NCI-H2029 treated with DMSO at 0.1 percent for 48 hours (cell line): ENCODE results near the gene UBE3B.
"Not testable (repeated sequence)": the region's sequence is repeated elsewhere in the genome, so short reads cannot be mapped to it uniquely, and the experiment has no call there.

Experiments
- DNase-seq: peaks from one replicate; lab custom pipeline; 2025; lab: John Stamatoyannopoulos, UW

The UBE3B gene

DNA sequence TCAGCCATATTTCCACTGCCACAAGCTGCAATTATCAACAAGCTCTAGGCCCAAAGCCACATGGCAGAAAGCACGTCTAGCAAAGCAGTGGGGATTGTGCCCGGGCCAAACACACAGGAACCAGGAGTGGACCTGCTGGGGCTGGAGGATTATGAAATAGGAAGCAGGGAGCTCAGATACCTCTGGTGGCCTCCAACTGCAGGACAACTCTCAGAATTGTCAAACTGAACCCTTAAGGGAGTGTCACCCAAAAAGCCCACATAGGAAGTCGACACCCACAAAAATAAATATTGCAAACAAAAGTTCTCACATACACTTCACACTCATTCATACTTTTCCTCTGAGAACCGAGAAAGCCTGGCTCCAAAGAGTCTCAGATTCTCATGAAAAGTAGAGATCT lies 26.5 kb upstream of the UBE3B start:
- DNase-seq, result no peak

DNA sequence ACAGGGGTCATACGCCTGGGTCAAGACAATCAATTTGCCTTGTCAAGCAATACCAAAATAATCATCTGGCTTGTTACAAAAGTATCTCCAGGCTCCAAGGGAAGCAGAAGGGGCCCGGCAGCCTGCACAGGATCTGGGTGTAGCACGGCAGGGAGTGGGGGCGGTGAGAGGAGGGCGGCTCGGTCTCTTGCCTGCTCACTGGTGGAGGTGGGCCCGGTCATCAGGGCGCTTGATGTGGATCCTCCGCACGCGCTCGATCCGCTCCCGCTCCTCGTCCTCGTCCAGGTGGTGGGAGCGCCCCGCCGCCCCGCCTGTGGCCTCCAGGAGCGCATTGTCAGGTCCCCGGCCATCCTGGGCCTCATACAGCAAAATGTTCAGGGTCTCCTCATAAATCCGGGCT lies 26.0 kb upstream of the UBE3B start:
- DNase-seq, result no peak

DNA sequence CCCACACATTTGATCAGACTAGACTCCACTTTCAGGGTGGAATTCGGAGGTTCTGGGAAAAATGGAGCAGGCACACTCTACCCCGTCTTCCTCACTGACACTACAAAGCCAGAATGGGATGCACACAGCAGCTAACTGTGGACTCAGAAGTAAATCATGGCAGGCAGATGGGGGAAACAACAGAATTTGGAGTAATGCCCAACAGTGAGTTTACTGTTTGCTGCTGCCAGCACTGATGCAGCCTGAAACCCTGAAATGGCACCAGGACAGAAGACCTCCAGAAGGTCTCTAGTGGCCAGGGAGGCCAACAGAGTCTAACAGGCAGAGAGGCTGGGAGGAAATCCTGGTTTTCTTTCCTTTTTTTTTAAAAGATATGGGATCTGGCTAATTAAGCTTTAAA lies 24.9 kb upstream of the UBE3B start:
- no peak for DNase-seq

DNA sequence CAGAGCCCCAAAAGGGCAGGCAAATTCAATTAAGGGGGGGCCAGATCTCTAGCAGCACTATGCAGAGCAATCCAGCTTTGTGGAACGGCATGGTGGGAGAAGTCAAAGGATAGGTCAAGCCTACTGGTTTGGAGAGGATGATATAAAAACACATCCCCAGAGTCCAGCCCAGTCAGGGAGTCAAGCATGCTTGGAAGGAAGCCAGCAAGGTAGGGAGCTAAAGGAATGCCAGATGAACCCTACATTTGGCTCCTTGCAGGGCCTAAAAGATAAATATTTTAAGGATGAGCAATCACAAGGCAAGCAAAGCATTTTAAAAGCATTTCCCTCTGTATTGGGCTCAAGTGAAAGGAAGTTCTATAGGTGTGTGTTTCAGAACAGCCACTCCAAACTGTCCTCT lies 21.7 kb upstream of the UBE3B start:
- DNase-seq, result no peak

DNA sequence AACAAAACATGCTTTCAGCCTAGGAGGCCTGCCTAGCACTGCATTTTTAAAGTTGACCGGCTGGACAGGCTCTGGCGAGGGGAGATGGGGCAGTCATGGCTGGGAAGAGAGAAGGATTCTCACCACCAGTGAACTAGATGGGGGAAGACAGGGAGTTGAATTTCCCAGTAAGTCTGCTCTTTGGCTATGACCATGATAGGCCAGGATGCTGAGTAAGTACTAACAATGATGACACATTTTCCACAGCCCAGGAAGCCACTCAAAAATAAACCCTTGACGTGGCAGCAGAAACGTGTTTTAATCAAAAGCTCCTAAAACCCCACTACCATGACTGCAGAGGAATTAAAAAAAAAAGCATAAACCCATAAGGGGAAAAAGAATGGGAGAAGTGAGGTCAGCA lies 19.3 kb upstream of the UBE3B start:
- DNase-seq, result no peak

DNA sequence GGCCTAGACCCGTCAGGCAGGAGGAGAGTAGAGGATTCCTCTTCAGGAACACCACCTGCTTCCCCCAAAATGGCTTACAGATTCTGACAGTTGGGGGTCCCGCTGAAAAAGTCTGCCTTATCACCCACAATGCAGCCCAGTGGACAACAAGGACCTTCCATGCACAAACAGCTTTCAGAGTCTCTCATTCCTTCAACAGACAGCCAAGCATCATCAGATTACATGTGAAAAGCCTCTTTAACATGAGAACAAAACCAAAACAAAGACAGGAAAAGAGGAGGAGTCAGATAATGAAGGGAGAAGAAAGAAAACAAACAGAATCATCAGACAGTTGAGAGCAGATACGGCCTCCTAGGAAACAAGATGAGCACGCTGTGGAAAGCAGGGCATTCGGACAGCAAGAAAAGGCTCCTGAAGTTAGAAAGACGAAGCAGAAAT lies 18.6 kb upstream of the UBE3B start:
- DNase-seq, result peak; percentile 83

DNA sequence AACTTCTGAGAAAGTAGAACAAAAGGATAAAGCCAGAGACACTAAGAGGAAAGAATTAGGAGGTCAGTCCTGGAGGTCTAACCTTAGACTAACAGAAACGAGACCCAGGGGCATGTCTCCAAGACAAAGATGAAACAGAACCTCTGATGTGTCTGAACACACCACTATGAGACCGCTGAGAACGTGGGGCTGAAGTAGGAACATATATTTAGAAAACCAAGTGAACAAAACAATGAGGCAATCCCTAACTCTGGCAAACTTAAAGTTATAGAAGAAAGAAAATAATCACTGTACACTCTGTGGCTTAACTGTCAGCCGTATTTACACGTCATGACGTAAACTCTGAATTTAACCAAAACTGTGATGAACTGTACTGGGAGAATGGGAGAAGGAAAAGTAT lies 18.2 kb upstream of the UBE3B start:
- no peak for DNase-seq

DNA sequence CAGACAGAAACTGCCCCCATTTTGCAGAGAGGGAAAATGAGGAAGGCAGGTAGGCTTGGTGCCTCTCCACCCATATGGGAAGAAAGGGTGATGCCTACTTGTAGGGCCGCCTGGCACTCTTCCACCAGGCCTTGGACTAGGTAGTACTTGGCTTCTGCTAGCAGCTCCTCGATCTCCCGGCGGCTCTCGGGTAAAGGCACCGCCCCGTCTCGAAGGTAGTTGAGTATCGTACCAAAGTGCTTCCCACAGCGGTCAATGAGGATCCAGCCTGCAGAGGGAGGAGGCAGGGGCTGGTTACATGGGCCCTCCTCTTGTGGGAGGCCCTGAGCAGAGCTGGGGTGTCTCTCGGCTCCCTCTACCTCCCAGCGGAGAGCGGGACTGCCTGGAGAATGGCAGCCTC lies 16.9 kb upstream of the UBE3B start:
- DNase-seq, result no peak

DNA sequence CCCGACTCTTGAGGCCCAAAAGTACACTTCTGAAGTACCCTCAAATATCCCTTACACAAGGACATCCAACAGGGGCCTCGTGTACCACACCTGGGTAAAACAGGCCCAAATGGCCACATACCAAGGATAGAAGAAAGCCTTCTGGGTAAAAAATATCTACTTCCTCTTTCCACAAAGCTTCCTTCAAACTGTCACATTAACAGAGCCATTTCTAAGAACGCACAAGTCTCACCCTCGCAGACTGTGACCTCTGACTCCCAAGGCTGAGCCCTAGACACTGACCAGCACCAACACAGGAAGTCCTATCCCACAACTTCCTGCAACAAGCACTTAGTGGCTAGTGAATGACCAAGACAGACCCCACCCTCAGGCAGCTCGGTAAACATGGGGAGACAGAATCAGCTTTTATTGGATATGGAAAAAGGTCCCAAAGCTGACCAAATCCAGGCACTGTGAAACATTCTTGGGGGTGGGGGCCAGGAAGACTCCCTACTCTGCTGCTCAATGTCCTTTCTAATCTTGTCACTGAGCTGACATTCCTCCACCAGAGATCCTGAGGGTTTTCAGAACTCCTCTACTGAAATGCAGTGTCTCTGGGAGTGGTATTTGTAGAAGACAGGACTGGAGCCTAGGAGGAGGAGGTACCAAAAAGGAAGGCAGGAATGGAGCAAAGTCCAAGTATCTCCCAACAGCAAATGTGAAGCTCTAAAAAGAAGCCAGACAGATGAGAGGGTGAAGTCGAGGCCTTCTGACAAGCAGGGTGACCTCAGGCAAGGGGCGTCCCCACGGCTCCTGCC lies 16.2 kb upstream of the UBE3B start:
- DNase-seq, result no peak

DNA sequence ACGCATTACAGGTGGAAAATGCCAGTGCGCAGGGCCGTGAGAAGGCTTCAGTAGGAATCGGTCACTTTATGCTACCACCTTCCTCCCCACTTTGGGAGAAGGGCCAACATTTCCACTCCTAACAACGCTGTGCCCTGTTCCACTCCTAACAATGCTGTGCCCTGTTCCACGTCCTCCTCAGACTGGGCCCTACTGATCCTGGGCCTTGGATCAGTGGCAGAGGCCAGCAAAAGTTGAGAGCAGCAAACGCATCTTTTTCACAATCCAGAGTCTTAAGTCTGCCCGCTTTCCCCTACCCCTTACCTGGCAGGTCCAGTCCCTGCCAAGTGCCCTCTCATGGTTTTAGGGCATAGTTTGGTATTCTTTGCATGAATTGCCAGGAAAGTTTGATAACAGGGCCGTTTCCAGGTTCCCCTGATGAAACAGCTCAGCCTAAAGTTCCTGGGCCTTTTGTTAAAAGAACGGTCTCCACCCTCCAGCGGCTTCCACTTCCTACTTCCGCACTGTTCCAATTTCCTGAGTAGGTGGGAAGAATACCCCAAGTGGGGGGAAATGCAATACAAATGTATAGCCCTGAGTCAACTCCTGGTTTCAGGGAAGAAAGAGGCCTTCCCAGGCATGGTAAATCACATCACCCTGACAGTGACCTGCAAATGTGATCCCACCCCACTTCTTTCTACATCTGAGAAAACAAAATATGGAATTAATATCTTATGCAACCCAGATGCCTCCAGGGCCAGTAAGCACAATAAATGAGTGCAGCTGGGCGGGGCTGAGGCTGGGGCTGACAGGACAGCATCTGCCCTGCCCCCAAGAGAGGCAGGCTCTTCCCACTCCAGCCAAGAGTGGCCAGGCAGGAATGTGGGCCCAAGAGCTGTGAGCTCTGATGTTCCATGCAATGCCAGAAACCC lies 15.3 kb upstream of the UBE3B start:
- no peak for DNase-seq

DNA sequence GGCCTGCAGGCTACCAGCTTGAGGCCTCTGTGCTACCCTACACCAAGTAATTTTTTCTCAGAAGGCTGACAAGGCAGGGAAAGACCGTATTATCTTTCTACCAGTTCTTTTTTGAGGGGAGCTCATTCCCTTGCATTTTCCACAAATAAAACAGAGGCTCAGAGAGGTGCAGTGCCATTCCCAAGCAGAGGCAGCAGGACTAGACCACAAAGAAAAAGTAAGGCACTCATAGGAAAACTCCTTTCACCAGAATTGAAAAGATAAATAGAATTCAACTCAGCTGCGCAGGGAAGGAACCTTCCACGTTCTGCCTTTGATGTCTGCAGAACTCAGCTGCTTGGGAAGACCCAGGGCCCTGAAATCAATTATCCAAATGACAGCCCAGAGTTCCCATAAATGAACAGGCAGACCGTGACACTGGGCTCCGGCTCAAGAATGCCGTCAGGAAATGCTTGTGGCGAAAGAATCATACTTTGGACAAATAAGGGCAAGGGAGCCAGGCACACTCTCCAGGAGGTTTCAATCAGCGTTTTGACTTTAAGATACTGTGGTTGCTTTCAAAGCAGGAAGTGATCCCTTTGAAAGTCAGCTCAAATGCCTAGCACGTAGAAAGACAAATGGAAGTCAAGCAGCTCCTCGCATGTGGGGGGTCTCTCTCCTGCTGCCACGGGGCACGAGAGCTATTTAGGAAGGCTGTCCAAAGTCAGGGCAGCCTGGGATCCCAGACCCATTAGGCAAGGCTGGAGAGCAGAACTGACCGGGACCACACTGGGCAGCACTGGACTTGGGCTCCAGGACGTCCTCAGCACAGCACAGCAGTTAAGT lies 14.4 kb upstream of the UBE3B start:
- DNase-seq, result peak; percentile 6

DNA sequence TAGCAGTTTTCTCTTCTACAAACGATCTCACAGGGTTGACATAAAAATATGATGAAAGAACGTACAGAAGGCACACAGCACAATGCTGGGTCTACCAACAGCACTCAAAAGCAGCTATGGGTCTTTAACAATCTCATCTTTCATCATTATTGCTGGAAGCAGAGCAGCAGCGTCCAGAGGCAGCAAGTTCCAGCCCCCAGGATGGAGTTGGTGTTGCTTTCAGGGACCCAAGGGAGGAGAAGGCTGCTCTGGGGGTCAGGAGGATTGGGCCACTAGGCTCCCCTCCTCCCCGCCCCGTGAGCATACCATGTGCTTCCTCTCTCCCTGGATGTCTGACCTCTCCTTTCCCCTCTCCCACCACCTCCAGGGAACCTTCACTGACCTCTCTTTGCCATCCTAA lies 13.7 kb upstream of the UBE3B start:
- DNase-seq, result no peak

DNA sequence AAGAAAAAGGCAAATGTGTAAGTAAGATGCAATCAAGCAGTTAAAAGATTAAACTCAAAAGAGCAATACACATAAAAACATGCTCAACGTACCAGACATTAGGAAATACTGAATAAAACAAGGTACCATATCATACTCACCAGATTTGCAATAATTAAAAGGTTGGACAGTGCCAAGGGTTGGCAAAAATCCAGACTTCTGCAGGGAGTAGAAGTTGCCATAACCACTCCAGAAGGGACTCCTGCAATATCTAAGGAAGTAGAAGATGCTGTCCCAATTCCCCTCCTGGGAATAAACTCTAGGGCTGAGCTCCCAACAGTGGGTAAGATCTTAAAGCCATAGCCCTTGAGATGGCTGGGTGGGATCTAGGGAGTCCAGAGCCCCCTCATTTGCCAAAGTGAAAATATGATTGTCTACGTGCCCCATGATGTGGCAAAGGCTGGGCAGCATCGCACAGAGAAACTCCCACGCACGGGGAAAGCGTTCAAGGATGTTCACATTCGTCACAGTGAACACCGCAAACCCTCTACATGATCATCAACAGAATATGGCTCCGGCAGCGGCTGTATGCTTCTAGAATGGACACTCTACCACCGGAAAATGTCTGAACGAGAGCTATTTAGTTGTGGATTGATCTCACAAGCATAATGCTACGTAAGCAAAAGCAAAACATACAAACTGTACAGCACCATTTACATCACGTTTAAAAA lies 12.6 kb upstream of the UBE3B start:
- no peak for DNase-seq

DNA sequence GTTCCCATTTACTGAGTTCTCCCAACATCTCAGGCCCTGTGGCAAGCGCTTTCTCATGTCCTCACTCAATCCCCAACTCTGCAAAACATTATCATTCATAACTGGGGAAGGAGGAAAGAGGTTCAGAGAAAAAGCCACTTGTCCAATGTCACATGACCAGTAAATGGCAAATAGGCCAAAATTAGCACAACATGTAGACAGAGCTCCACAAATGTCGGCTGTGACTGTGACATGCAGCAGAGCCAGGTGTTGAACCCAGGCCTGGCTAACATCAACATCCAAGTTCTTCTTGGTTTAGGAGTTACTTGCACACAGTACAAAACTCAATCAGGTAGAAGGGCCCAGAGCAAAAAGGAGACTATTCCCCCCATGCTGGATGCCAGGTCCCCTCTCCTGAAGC lies 11.1 kb upstream of the UBE3B start:
- no peak for DNase-seq

DNA sequence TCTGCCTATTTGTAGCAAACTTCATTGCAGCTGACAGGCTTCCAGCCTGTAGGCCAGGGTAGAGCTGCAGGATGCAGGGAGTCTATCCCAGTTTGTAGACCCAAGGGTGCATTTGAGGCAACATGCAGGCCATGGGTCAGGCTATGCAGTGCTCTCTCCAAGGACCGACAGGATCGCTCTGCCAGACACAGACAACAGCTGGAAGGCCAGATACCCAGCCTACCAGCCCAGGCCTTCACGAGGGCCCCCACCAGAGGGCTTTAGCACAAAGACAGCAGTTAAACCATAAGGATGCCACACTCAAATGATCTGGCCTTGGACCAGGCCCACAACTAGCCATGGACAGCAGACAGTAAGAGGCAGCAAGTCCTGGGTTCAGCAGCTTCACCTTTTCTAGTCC lies 10.6 kb upstream of the UBE3B start:
- no peak for DNase-seq

DNA sequence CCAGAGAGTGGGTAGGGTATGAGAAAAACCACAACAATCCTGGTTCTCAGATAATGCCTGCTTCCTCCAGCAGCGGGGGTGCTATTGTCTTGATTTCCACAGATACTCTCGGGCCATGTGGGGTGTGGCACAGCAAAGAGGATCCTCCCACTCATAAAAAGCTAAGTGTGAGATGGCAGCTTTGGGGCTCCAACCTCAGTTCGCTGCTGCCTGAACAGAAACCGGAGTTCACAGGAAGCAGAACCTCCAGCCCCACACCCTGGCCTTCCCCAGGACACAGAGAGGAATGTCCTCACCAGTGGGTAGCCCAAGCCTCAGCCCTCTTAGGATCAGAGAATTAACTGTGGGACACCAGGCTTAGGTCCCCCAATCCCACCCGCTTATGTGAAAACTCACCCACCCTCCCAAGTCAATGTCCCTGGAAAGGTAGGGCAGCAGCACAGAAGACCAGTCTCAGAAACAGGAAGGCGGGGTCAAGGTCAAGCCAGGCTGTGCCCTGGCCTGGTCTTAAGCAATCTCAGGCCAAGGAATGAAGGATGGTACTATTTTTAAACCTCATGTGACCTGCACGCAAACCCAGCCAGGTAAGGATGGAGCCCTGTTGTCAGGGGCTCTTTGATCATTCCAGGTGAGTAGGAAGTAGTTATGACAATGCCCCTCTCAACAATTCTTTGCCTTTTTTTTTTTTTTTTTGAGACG lies 9.3 kb upstream of the UBE3B start:
- DNase-seq, result no peak

DNA sequence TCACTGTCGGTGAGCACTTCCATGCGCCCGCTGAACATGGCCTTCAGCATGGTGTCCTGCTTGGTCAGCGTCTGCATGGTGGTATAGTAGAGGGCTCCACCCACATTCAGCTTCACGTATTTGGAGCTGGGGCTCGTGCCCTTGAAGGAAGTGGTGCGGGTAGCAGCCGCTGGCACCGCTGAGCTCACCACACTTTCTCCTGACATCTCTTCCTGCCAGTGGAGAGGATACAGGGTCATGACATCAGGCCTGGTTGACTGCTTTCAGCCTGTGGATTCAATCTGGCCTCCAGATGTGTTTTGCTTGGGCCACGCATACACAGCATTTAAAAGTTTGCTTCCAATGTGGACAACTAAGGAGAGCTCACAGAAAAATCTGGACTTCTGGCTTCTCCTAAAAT lies 7.9 kb upstream of the UBE3B start:
- DNase-seq, result no peak

DNA sequence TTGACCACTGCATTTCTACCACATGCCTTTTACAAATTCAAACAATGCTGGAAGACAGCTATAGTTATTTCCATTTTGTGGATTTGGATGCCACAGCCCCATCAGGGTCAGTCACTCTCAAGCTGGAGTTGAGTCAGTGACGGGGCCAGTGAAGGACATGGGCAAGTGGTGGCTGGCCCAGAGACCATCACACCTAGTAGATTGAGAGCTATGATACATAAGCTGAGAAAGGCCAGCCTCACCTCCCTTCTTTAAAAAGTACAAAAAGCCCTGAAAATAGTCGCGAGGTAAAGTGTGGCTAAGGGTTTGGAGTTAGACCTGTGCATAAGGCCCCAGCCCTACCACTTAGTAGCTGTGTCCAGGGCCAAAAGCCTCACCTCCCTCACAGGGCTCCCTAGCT lies 4.4 kb upstream of the UBE3B start:
- DNase-seq, result no peak

DNA sequence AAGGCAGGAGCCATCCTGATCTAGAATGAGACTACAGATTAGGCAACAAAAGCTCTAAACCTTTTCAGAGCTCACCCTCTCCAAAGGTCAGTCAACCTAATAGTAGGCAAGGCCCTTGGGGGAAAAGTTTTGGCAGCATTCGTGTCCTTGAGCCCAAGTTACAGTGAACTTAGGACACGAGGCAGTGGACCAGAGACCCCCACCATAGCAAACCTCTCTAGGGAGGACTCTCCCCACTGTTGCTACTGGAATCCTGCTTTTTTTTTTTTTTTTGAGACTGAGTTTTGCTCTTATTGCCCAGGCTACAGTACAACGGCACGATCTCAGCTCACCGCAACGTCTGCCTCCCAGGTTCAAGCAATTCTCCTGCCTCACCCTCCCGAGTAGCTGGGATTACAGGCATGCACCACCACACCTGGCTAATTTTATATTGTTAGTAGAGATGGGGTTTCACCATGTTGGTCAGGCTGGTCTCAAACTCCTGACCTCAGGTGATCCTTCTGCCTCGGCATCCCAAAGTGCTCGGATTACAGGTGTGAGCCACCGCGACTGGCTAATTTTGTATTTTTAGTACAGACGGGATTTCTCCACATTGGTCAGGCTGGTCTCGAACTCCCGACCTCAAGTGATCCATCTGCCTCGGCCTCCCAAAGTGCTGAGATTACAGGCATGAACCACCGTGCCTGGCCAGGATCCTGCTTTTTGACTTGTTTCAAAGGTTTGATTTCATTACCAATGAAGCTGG lies 3.7 kb upstream of the UBE3B start:
- DNase-seq, result not testable (repeated sequence)

DNA sequence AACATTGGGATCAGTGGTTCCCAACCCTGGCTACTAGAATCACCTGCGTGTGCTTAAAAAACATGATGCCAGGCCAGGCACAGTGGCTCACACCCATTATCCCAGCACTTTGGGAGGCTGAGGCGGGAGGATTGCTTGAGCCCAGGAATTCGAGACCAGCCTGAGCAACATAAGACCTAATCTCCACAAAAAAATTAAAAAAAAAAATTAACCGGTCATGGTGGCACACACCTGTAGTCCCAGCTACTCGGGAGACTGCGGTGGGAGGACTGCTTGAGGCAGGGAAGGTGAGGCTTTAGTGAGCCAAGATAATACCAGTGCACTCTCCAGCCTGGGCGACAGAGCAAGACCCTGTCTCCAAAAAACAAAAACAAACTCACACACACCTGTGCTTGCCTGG lies 2.3 kb upstream of the UBE3B start:
- no peak for DNase-seq
